GM23338 (cell line): ENCODE data around the gene PCLO. TPM values are rescaled to one million over a fixed set of nuclear protein-coding genes. Genes with fewer than 3 reads are reported as not detected.

Experiments
- ATAC-seq: fragments of 200-7000 bp; cut with Tn5 transposase; 3 replicates; pipeline ENCODE4 v1.9.1; 2020
- DNase-seq: peaks from one replicate; pipeline ENCODE4 v3.0.0-alpha.2; 2015; ENCODE audit warnings: low spot score
- H2AFZ ChIP-seq: fragments of 200-600 bp; sonication (generic); 2 replicates; pipeline ENCODE4 v1.8.0; 2016; ENCODE audit warnings: antibody characterized with exemption, mild to moderate bottlenecking, moderate library complexity
- H3F3A ChIP-seq: fragments of 200-600 bp; sonication (generic); replicated peaks from 2 replicates; pipeline ENCODE4 v1.8.0; 2017; ENCODE audit warnings: antibody characterized with exemption, mixed run types, low read depth
- H3K27ac ChIP-seq: fragments of 200-600 bp; sonication (generic); 2 replicates; pipeline ENCODE4 v1.6.1; 2016; ENCODE audit warnings: low read depth
- H3K27me3 ChIP-seq: fragments of 200-600 bp; sonication (generic); 2 replicates; pipeline ENCODE4 v1.8.0; 2016; ENCODE audit warnings: mild to moderate bottlenecking, mixed run types, moderate library complexity; ENCODE audit not compliant: insufficient read depth
- H3K36me3 ChIP-seq: fragments of 200-600 bp; sonication (generic); 2 replicates; pipeline ENCODE4 v1.8.0; 2016; ENCODE audit warnings: mild to moderate bottlenecking; ENCODE audit not compliant: insufficient read depth
- H3K4me1 ChIP-seq: fragments of 200-600 bp; sonication (generic); 2 replicates; pipeline ENCODE4 v1.8.0; 2016; ENCODE audit warnings: mild to moderate bottlenecking, moderate library complexity; ENCODE audit not compliant: insufficient read depth
- H3K4me2 ChIP-seq: fragments of 200-600 bp; sonication (generic); 2 replicates; pipeline ENCODE4 v1.7.1; 2017; ENCODE audit warnings: mixed run types
- H3K4me3 ChIP-seq: fragments of 200-600 bp; sonication (generic); 2 replicates; pipeline ENCODE4 v1.6.1; 2016; ENCODE audit warnings: mixed run types
- H3K79me2 ChIP-seq: fragments of 200-600 bp; sonication (generic); replicated peaks from 2 replicates; pipeline ENCODE4 v1.8.0; 2017; ENCODE audit warnings: mild to moderate bottlenecking; ENCODE audit not compliant: insufficient read depth
- H3K9me2 ChIP-seq: fragments of 200-600 bp; sonication (generic); 2 replicates; pipeline ENCODE4 v1.8.0; 2017; ENCODE audit not compliant: insufficient read depth
- H4K20me1 ChIP-seq: fragments of 200-600 bp; sonication (generic); replicated peaks from 2 replicates; pipeline ENCODE4 v1.8.0; 2017; ENCODE audit warnings: mild to moderate bottlenecking; ENCODE audit not compliant: insufficient read depth
- H3K27ac Mint-ChIP-seq: 2 replicates; pipeline ENCODE4 v1.8.0; 2020; ENCODE audit warnings: inconsistent platforms, mild to moderate bottlenecking, moderate library complexity, mixed read lengths
- H3K27me3 Mint-ChIP-seq: 3 replicates; pipeline ENCODE4 v1.8.0; 2022; ENCODE audit warnings: low read depth, mild to moderate bottlenecking, moderate library complexity, mixed read lengths, inconsistent platforms; ENCODE audit not compliant: insufficient read depth, poor library complexity
- H3K36me3 Mint-ChIP-seq: 3 replicates; pipeline ENCODE4 v1.8.0; 2021; ENCODE audit warnings: low read depth, mild to moderate bottlenecking, inconsistent platforms, moderate library complexity, mixed read lengths
- H3K4me1 Mint-ChIP-seq: 3 replicates; pipeline ENCODE4 v1.8.0; 2020; ENCODE audit warnings: mild to moderate bottlenecking, inconsistent platforms, mixed read lengths
- H3K4me3 Mint-ChIP-seq: 3 replicates; pipeline ENCODE4 v1.8.0; 2021; ENCODE audit warnings: moderate library complexity, mild to moderate bottlenecking, inconsistent platforms, mixed read lengths
- H3K9me3 Mint-ChIP-seq: 3 replicates; pipeline ENCODE4 v1.8.0; 2020; ENCODE audit warnings: moderate library complexity, mild to moderate bottlenecking, inconsistent platforms, mixed read lengths
- CREB1 ChIP-seq: fragments of 250-450 bp; sonication (Bioruptor Pico); IDR thresholded peaks from 2 replicates; pipeline ENCODE4 v1.5.0; 2020; ENCODE audit warnings: low read depth, mild to moderate bottlenecking, moderate library complexity
- ETS1 ChIP-seq: IDR thresholded peaks from 2 replicates; pipeline ENCODE4 v1.6.1; 2016; ENCODE audit warnings: antibody characterized with exemption
- JUNB ChIP-seq: IDR thresholded peaks from one replicate; pipeline ENCODE4 v1.6.1; 2016; ENCODE audit warnings: antibody characterized with exemption; ENCODE audit not compliant: unreplicated experiment
- STAT1 ChIP-seq: IDR thresholded peaks from one replicate; pipeline ENCODE4 v1.6.1; 2016; ENCODE audit warnings: antibody characterized with exemption; ENCODE audit not compliant: unreplicated experiment
- ZNF114 ChIP-seq: fragments of 250-450 bp; sonication (Bioruptor Pico); IDR thresholded peaks from 2 replicates; pipeline ENCODE4 v1.5.0; 2020; ENCODE audit warnings: mild to moderate bottlenecking, moderate library complexity
- ZNF331 ChIP-seq: fragments of 250-450 bp; sonication (Bioruptor Pico); IDR thresholded peaks from 2 replicates; pipeline ENCODE4 v1.5.0; 2020; ENCODE audit warnings: low read depth, mild to moderate bottlenecking, moderate library complexity
- polyA plus RNA-seq: library from polyadenylated mRNA; unstranded; fragments of >200 nt; fragmentation: Nextera tagmentation; extraction: Ambion mirVana; gene quantifications from 2 replicates; pipeline ENCODE4 v1.2.1, GENCODE V29; 2016
- total RNA-seq: library from RNA; depleted of rRNA; stranded (reverse); fragments of >200 nt; shearing (Covaris generic); gene quantifications from 2 replicates; pipeline ENCODE4 v1.2.3, GENCODE V29; 2014

Gene PCLO
- total and polyA plus RNA-seq, 2 experiments from 2014 or later: 7.4 to 9.1 TPM

- DNase-seq: no peak
- Histone ChIP-seq H3K4me2 (no peak overlapping the region), H3F3A (no peaks in the 10 kb centered on the region), H3K27me3 (no peaks in the 10 kb centered on the region), H4K20me1 (no peaks in the 10 kb centered on the region), H3K9me2 (no peaks in the 10 kb centered on the region), H2AFZ (peak overlapping the region; percentile 64; the same call in 1 of the 2 replicates), H3K27ac (no peak overlapping the region), H3K4me3 (no peak overlapping the region), H3K4me1 (peaks cover 11% of the 10 kb centered on the region), H3K36me3 (no peaks in the 10 kb centered on the region), H3K79me2 (no peaks in the 10 kb centered on the region)
- Mint-ChIP-seq H3K27ac (no peak overlapping the region), H3K9me3 (no peaks in the 10 kb centered on the region; the same call in 2 of the 3 replicates), H3K4me1 (peaks cover 13% of the 10 kb centered on the region; the same call in 2 of the 3 replicates), H3K27me3 (no peaks in the 10 kb centered on the region), H3K4me3 (no peak overlapping the region), H3K36me3 (no peaks in the 10 kb centered on the region)
- ATAC-seq: peak; percentile 63; the same call in 2 of the 3 replicates
- no peak for TF ChIP-seq ETS1
These were observed 439.7 kb downstream of the PCLO start for GRCh38 chr7:82722946-82723345.

- TF ChIP-seq JUNB (no peak), ZNF114 (no peak), ZNF331 (CRISPR knock-in tag) (no peak), STAT1 (no peak)
- Histone ChIP-seq H3K27me3 (no peaks in the 10 kb centered on the region), H3F3A (no peaks in the 10 kb centered on the region), H3K4me1 (no peaks in the 10 kb centered on the region), H4K20me1 (no peaks in the 10 kb centered on the region), H3K9me2 (peaks cover 5% of the 10 kb centered on the region; the same call in 1 of the 2 replicates), H3K4me2 (no peak overlapping the region), H3K36me3 (no peaks in the 10 kb centered on the region), H3K79me2 (no peaks in the 10 kb centered on the region), H3K27ac (no peak overlapping the region), H2AFZ (no peak overlapping the region), H3K4me3 (no peak overlapping the region)
- ATAC-seq: no peak
- no peaks in the 10 kb centered on the region for H3K36me3 Mint-ChIP-seq
- no peaks in the 10 kb centered on the region for H3K4me1 Mint-ChIP-seq
- no peaks in the 10 kb centered on the region; the same call in 2 of the 3 replicates for H3K9me3 Mint-ChIP-seq
- DNase-seq: no peak
- H3K27me3 Mint-ChIP-seq: peaks cover 1% of the 10 kb centered on the region
- H3K27ac Mint-ChIP-seq: no peak overlapping the region
- H3K4me3 Mint-ChIP-seq: no peak overlapping the region
These were observed 447.3 kb downstream of the PCLO start for GRCh38 chr7:82715344-82715743.

- Histone ChIP-seq H3K4me2 (no peak overlapping the region), H3F3A (no peaks in the 10 kb centered on the region), H3K4me3 (no peak overlapping the region), H3K27ac (no peak overlapping the region), H3K27me3 (no peaks in the 10 kb centered on the region), H2AFZ (0 out of 2 replicates have a peak overlapping the region, but pooled peaks have one; percentile 28), H3K79me2 (no peaks in the 10 kb centered on the region), H3K9me2 (peaks cover 5% of the 10 kb centered on the region; the same call in 1 of the 2 replicates), H3K36me3 (no peaks in the 10 kb centered on the region), H4K20me1 (no peaks in the 10 kb centered on the region), H3K4me1 (no peaks in the 10 kb centered on the region)
- DNase-seq (no peak), ATAC-seq (no peak)
- H3K27ac Mint-ChIP-seq: no peak overlapping the region
- no peaks in the 10 kb centered on the region for H3K36me3 Mint-ChIP-seq
- peaks cover 1% of the 10 kb centered on the region for H3K27me3 Mint-ChIP-seq
- no peaks in the 10 kb centered on the region; the same call in 2 of the 3 replicates for H3K9me3 Mint-ChIP-seq
- H3K4me3 Mint-ChIP-seq: no peak overlapping the region
- no peak for TF ChIP-seq CREB1
- TF ChIP-seq JUNB: no peak
- H3K4me1 Mint-ChIP-seq: no peaks in the 10 kb centered on the region
These were observed 447.8 kb downstream of the PCLO start for GRCh38 chr7:82714883-82715282.
